Iris pigment epithelial cell (primary cell): ENCODE results near the gene ZGLP1.
"Not testable (repeated sequence)": the region's sequence is repeated elsewhere in the genome, so short reads cannot be mapped to it uniquely, and the experiment has no call there.

Experiments used
- DNase-seq: peaks from one replicate; pipeline ENCODE4 v3.0.0-alpha.2; 2011; ENCODE audit warnings: low read depth

Gene ZGLP1

GRCh38 chr19:10309423-10309822, at the start of gene ZGLP1:
Gene ZGLP1, minus strand, starts transcription at chr19:10309815.
- no peak for DNase-seq

GRCh38 chr19:10356431-10356830, 46.8 kb upstream of the ZGLP1 start:
- DNase-seq = no peak

GRCh38 chr19:10353793-10354391, 44.3 kb upstream of the ZGLP1 start:
- peak; percentile 37 for DNase-seq

GRCh38 chr19:10352764-10353671, 43.4 kb upstream of the ZGLP1 start:
- DNase-seq = no peak

GRCh38 chr19:10346509-10346908, 36.9 kb upstream of the ZGLP1 start:
- peak; percentile 59 for DNase-seq

- DNase-seq = no peak
Measured at GRCh38 chr19:10344780-10345179, 35.2 kb upstream of the ZGLP1 start.

GRCh38 chr19:10343495-10343894, 33.9 kb upstream of the ZGLP1 start:
- no peak for DNase-seq

GRCh38 chr19:10339977-10340376, 30.4 kb upstream of the ZGLP1 start:
- no peak for DNase-seq

GRCh38 chr19:10339380-10339960, 29.9 kb upstream of the ZGLP1 start, which contains the start of gene ICAM3:
Gene ICAM3, minus strand, starts transcription at chr19:10339624. Its CDS starts 10 bp downstream, at chr19:10339614.
- DNase-seq = no peak

- DNase-seq = no peak
Measured at GRCh38 chr19:10338940-10339339, 29.3 kb upstream of the ZGLP1 start.

- DNase-seq = not testable (repeated sequence)
Measured at GRCh38 chr19:10336725-10337124, 27.1 kb upstream of the ZGLP1 start.

- no peak for DNase-seq
Measured at GRCh38 chr19:10335352-10335985, 25.9 kb upstream of the ZGLP1 start.

- DNase-seq = peak; percentile 97
Measured at GRCh38 chr19:10334588-10335351, 25.2 kb upstream of the ZGLP1 start.

- peak; percentile 18 for DNase-seq
Measured at GRCh38 chr19:10333758-10334587, 24.4 kb upstream of the ZGLP1 start.

GRCh38 chr19:10332965-10333757, 23.5 kb upstream of the ZGLP1 start, which contains the start of gene RAVER1:
Gene RAVER1, minus strand, starts transcription at chr19:10333529. Its CDS starts 22 bp downstream, at chr19:10333507.
- DNase-seq = peak; percentile 99

- no peak for DNase-seq
Measured at GRCh38 chr19:10332158-10332964, 22.7 kb upstream of the ZGLP1 start.

- no peak for DNase-seq
Measured at GRCh38 chr19:10329555-10329954, 19.9 kb upstream of the ZGLP1 start.

- no peak for DNase-seq
Measured at GRCh38 chr19:10328558-10329429, 19.2 kb upstream of the ZGLP1 start.
